Mucosa of gallbladder (tissue), 1 donor: ENCODE measurements around the gene RAD50. TPM values are rescaled to one million over a fixed set of nuclear protein-coding genes. Genes with fewer than 3 reads are reported as not detected.

ENCODE experiments used
- total RNA-seq: library from RNA; stranded (reverse); gene quantifications from one replicate; pipeline ENCODE4 v1.2.1, GENCODE V29; 2021
- donor health status: DM: no; HTN: no; CAD: no.

The RAD50 gene
- total RNA-seq, 1 donor from 2014 or later = 37.3 TPM

Other genes with a start within 250 kb of the RAD50 start
- 27.0 TPM for gene SLC22A5, start 187.3 kb upstream of the RAD50 start, total RNA-seq
- gene IRF1, start 66.2 kb upstream of the RAD50 start, total RNA-seq = 38.3 TPM
- not detected for gene IL5, start 13.5 kb upstream of the RAD50 start, total RNA-seq
- not detected for gene IL13, start 101.2 kb downstream of the RAD50 start, total RNA-seq
- gene IL4, start 117.0 kb downstream of the RAD50 start, total RNA-seq = not detected
- 15.5 TPM for gene KIF3A, start 180.6 kb downstream of the RAD50 start, total RNA-seq
- 8.4 TPM for gene CCNI2, start 190.4 kb downstream of the RAD50 start, total RNA-seq
- gene SEPTIN8, start 220.3 kb downstream of the RAD50 start, total RNA-seq = 63.9 TPM